ENCODE measurements around the gene EHD3.

Gene EHD3

DNA sequence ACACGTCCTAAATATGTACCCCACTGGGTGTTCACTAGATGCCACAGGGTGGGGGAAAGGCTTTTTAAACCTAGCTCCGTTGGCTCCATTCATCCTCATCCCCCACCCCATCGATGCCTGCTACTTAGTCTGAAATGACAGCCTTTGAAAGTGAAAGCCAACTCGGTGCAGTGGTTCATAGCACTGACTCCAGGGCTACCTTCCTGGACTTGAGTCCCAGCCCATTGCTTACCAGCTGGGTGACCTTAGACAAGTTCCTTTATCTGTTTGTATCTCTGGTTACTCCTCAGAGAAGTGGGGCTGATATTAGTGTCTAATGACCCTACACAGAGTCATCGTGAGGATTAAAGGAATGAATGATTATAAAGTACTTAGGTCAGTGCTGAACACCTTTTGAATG, 24.4 kb downstream of the EHD3 start:
- H3K4me3 ChIP-seq (ENCODE audit: low read length, poor library complexity, severe bottlenecking): no peak overlapping the region
- TF ChIP-seq EZH2phosphoT487 (IDR thresholded peaks at IDR 0.05; ENCODE audit: borderline replicate concordance): no peak
- TF ChIP-seq, protein P1, sequence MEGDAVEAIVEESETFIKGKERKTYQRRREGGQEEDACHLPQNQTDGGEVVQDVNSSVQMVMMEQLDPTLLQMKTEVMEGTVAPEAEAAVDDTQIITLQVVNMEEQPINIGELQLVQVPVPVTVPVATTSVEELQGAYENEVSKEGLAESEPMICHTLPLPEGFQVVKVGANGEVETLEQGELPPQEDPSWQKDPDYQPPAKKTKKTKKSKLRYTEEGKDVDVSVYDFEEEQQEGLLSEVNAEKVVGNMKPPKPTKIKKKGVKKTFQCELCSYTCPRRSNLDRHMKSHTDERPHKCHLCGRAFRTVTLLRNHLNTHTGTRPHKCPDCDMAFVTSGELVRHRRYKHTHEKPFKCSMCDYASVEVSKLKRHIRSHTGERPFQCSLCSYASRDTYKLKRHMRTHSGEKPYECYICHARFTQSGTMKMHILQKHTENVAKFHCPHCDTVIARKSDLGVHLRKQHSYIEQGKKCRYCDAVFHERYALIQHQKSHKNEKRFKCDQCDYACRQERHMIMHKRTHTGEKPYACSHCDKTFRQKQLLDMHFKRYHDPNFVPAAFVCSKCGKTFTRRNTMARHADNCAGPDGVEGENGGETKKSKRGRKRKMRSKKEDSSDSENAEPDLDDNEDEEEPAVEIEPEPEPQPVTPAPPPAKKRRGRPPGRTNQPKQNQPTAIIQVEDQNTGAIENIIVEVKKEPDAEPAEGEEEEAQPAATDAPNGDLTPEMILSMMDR (conservative IDR thresholded peaks at IDR 0.05; ENCODE audit: low read length): no peak

DNA sequence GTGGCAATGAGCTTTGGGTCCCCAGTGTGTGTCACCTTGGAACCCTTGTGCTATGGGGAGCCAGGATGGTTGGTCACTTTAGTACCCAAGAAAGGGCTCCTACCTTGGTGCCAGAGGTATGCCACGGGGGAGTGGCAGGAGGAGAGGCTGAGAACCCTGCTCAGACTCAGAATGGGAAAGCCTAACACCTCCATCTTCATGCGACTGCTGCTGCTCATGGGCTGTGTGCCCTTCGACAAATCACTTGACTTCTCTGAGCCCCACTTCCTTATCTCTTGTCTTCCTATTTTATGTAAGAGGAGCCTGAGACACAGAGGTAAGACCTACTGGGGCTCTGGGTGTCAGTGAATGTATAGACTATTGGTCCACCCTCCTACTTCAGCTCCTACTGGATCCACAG, 25.1 kb downstream of the EHD3 start:
- H3K36me3 ChIP-seq (ENCODE audit: insufficient read depth, low read length): no peaks in the 10 kb centered on the region
- no peak overlapping the region for H3K4me2 ChIP-seq (ENCODE audit: low read depth, low read length, poor library complexity, severe bottlenecking)
- no peaks in the 10 kb centered on the region for H4K20me1 ChIP-seq (ENCODE audit: insufficient read depth, low read length, poor library complexity, severe bottlenecking)
- H3K9me3 ChIP-seq (ENCODE audit: insufficient read depth, low read depth, low read length): no peaks in the 10 kb centered on the region
- no peaks in the 10 kb centered on the region for H3K4me1 ChIP-seq (ENCODE audit: insufficient read depth, low read length, poor library complexity, severe bottlenecking)
- H3K9ac ChIP-seq (ENCODE audit: low read depth, low read length, poor library complexity, severe bottlenecking): no peak overlapping the region
- no peak for TF ChIP-seq EZH2phosphoT487 (IDR thresholded peaks at IDR 0.05; ENCODE audit: borderline replicate concordance)
- TF ChIP-seq, protein P1 (conservative IDR thresholded peaks at IDR 0.05; ENCODE audit: low read length): no peak
- no peaks in the 10 kb centered on the region for H3F3A ChIP-seq (ENCODE audit: low read depth)
- H3K9me2 ChIP-seq (replicated peaks; ENCODE audit: low read depth, low read length): no peaks in the 10 kb centered on the region
- no peaks in the 10 kb centered on the region for H3K79me2 ChIP-seq (ENCODE audit: insufficient read depth, low read length)
- no peak overlapping the region for H2AFZ ChIP-seq (ENCODE audit: low read length)
- H3K27me3 ChIP-seq (ENCODE audit: insufficient read depth, low read length, poor library complexity, severe bottlenecking): no peaks in the 10 kb centered on the region
- no peak overlapping the region for H3K4me3 ChIP-seq (ENCODE audit: low read length, poor library complexity, severe bottlenecking)

More for the DNA sequence above, 24.4 kb downstream of the EHD3 start:
- no peaks in the 10 kb centered on the region for H3K4me1 ChIP-seq (ENCODE audit: insufficient read depth, low read length, poor library complexity, severe bottlenecking)
- H3K9ac ChIP-seq (ENCODE audit: low read depth, low read length, poor library complexity, severe bottlenecking): no peak overlapping the region
- no peaks in the 10 kb centered on the region for H3K9me3 ChIP-seq (ENCODE audit: insufficient read depth, low read depth, low read length)
- no peaks in the 10 kb centered on the region for H4K20me1 ChIP-seq (ENCODE audit: insufficient read depth, low read length, poor library complexity, severe bottlenecking)
- no peaks in the 10 kb centered on the region for H3K79me2 ChIP-seq (ENCODE audit: insufficient read depth, low read length)
- H3K4me2 ChIP-seq (ENCODE audit: low read depth, low read length, poor library complexity, severe bottlenecking): no peak overlapping the region
- no peaks in the 10 kb centered on the region for H3K36me3 ChIP-seq (ENCODE audit: insufficient read depth, low read length)
- no peaks in the 10 kb centered on the region for H3F3A ChIP-seq (ENCODE audit: low read depth)
- no peak overlapping the region for H2AFZ ChIP-seq (ENCODE audit: low read length)
- no peaks in the 10 kb centered on the region for H3K27me3 ChIP-seq (ENCODE audit: insufficient read depth, low read length, poor library complexity, severe bottlenecking)
- no peaks in the 10 kb centered on the region for H3K9me2 ChIP-seq (replicated peaks; ENCODE audit: low read depth, low read length)

DNA sequence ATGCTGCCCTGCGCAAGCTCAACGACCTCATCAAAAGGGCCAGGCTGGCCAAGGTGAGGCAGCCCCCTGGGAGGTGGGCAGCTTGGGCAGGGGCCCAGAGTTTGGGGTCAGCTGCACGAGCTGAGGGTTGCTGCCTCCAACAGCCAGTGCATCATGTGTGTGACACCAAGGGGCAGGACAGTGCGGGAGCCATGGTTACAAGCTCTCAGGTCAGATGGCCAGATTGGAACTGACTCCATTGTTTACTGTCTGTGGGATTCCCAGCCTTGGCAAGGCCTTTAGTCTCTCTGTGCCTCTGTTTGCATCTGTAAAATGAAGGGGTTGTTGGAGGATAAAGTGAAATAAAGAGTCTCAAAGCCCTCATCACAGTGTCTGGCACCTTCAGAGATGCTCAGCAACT, 26.9 kb downstream of the EHD3 start:
- no peaks in the 10 kb centered on the region for H3K9me2 ChIP-seq (replicated peaks; ENCODE audit: low read depth, low read length)
- no peaks in the 10 kb centered on the region for H3K36me3 ChIP-seq (ENCODE audit: insufficient read depth, low read length)
- no peaks in the 10 kb centered on the region for H3K79me2 ChIP-seq (ENCODE audit: insufficient read depth, low read length)
- H3K27me3 ChIP-seq (ENCODE audit: insufficient read depth, low read length, poor library complexity, severe bottlenecking): no peaks in the 10 kb centered on the region
- H3K9me3 ChIP-seq (ENCODE audit: insufficient read depth, low read depth, low read length): no peaks in the 10 kb centered on the region
- H4K20me1 ChIP-seq (ENCODE audit: insufficient read depth, low read length, poor library complexity, severe bottlenecking): no peaks in the 10 kb centered on the region
- H3K4me3 ChIP-seq (ENCODE audit: low read length, poor library complexity, severe bottlenecking): no peak overlapping the region
- H2AFZ ChIP-seq (ENCODE audit: low read length): no peak overlapping the region
- TF ChIP-seq, protein P1 (conservative IDR thresholded peaks at IDR 0.05; ENCODE audit: low read length): no peak
- no peak for TF ChIP-seq EZH2phosphoT487 (IDR thresholded peaks at IDR 0.05; ENCODE audit: borderline replicate concordance)
- H3F3A ChIP-seq (ENCODE audit: low read depth): no peaks in the 10 kb centered on the region
- H3K9ac ChIP-seq (ENCODE audit: low read depth, low read length, poor library complexity, severe bottlenecking): no peak overlapping the region
- H3K4me1 ChIP-seq (ENCODE audit: insufficient read depth, low read length, poor library complexity, severe bottlenecking): no peaks in the 10 kb centered on the region
- no peak overlapping the region for H3K4me2 ChIP-seq (ENCODE audit: low read depth, low read length, poor library complexity, severe bottlenecking)

Data from Loucy (cell line).